Mesodermal cell (in vitro differentiated cells): Measurements from ENCODE around the gene UBE2L3.
"Not testable (repeated sequence)": the region's sequence is repeated elsewhere in the genome, so short reads cannot be mapped to it uniquely, and the experiment has no call there.

Experiments used
- H3K27ac ChIP-seq: 2 replicates; pipeline ENCODE4 v1.7.0; 2013; ENCODE audit warnings: mild to moderate bottlenecking, low read depth, low read length, moderate library complexity; ENCODE audit not compliant: severe bottlenecking
- H3K36me3 ChIP-seq: 2 replicates; pipeline ENCODE4 v1.7.1; 2013; ENCODE audit warnings: mild to moderate bottlenecking, low read length, moderate library complexity; ENCODE audit not compliant: control insufficient read depth, insufficient read depth
- H3K4me1 ChIP-seq: one replicate; pipeline ENCODE4 v1.7.1; 2013; ENCODE audit warnings: mild to moderate bottlenecking, low read length; ENCODE audit not compliant: insufficient read depth, control insufficient read depth, poor library complexity, severe bottlenecking
- H3K4me3 ChIP-seq: 2 replicates; pipeline ENCODE4 v1.7.0; 2013; ENCODE audit warnings: low read length, control low read depth, mild to moderate bottlenecking; ENCODE audit not compliant: insufficient read depth, poor library complexity, severe bottlenecking; ENCODE audit errors: extremely low read depth
- H3K9me3 ChIP-seq: 2 replicates; pipeline ENCODE4 v1.7.1; 2013; ENCODE audit warnings: mild to moderate bottlenecking, low read length, moderate library complexity; ENCODE audit not compliant: control insufficient read depth
- WGBS, 2 experiments: methylation state at CpG; one replicate each; pipeline ENCODE4 v1.1.5; 2013; ENCODE audit warnings: missing lambda C conversion rate in 2 of 2; ENCODE audit not compliant: insufficient coverage in 2 of 2; 5-methylcytosine and 5-hydroxymethylcytosine counted together

UBE2L3 gene

DNA sequence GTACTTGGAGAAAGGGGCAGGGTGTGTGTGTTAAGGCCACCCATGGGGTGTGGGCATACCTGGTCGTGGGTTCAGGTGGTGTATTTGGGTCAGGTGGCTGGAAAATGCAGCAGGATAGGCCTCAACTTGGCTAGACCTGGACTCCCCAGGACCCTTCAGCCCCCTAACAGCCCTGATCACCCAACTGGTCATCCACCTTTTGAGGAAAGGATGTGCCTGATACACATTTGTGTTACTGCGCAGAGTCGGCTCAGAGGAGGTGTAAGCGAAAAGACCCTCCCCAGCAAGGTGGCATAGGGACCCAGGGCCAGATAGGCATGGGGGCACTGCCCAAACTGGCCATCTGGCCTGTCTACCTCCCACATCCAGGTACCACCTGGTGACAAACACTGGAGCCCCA, 16.2 kb upstream of the UBE2L3 start, which contains the start of gene RIMBP3C:
RIMBP3C (minus strand) TSS at position 101 of the 400 bp plus-strand sequence. CDS start 485 bp downstream, outside the sequence.
- H3K36me3 ChIP-seq, H3K27ac ChIP-seq, H3K4me3 ChIP-seq, H3K4me1 ChIP-seq, H3K9me3 ChIP-seq: not testable (repeated sequence)
- WGBS, 2 experiments, result no CpG with 5 or more reads among the region's 4 CpGs

DNA sequence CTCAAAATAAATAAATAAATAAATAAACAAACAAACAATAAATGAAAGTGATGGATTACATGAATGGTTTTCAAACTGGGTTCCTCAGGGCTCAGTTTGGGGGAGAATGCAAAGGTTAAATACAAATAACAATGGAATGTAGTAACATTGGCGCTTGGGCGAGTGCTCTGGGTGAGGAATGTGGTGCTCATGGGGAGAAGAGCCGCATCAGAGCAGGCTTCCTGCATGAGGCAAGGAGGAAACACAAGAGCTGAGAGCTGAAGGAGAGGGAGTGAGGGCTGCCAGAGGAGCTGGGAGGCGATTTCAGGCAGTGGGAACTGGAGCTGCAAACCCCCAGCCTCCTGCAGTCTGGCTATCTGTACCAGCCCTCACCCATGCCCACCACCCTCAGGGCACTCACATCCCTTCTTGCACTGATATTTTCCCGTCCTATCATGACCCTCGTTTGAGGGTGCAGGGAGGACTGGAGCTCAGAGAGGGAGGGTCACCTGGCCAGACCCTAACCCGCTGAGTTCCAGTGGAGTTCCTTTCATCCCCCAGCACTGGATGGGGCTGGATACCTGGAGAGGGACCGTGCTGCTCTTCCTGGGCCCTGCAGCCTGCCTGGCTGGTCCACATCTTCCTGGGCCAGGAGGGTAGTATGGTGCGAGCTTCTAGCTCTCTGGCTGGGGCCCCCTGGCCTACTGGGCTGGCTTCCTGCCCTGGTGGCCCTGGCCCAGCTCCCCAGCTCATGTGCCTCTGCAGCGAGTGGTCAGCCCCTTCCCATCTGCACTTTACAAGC, 8.0 kb upstream of the UBE2L3 start:
- H3K9me3 ChIP-seq, H3K4me3 ChIP-seq, H3K27ac ChIP-seq, H3K36me3 ChIP-seq, H3K4me1 ChIP-seq: not testable (repeated sequence)
- 50% methylated on average over 1 of the region's 10 CpGs; no CpG with 5 or more reads in 1 of the 2 experiments for WGBS, 2 experiments

DNA sequence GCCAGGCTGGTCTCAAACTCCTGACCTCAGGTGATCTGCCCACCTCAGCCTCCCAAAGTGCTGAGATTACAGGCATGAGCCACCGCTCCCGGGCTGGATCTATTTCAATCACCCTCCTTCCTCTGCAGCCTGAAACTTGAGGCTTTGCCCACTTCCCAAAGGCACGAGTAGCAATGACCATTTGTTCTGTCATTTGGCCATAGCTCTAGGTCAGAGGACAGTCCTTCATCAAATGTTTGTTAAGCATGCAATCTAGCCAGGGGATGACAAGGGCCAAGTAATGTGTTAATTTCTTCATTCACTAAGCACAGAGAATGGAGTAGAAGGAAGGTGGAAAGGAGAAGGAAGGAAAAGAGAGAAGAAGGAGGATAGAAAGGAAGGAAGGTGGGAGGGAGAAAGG, 6.9 kb upstream of the UBE2L3 start:
- not testable (repeated sequence) for H3K36me3 ChIP-seq, H3K4me3 ChIP-seq, H3K9me3 ChIP-seq, H3K4me1 ChIP-seq, H3K27ac ChIP-seq
- WGBS, 2 experiments, result no CpG with 5 or more reads among the region's 3 CpGs

DNA sequence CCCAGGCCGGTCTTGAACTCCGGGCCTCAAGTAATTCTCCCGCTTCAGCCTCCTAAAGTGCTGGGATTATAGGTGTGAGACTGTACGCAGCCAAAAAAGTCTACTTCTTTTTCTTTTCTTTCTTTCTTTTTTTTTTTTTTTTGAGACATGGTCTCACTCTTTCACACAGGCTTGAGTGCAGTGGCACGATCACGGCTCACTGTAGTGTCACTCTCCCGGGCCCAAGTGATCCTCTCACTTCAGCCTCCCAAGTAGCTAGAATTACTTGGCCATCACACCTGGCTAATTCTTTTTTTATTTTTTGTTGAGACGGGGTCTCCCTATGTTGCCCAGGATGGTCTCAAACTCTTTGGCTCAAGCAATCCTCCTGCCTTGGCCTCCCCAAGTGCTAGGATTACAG, 3.6 kb upstream of the UBE2L3 start:
- Histone ChIP-seq H3K4me1 (peaks cover under 1% of the 10 kb centered on the region), H3K9me3 (no peaks in the 10 kb centered on the region), H3K27ac (no peak overlapping the region), H3K36me3 (no peaks in the 10 kb centered on the region), H3K4me3 (no peak overlapping the region)
- 89 to 96% methylated on average over 5 to 7 of the region's 8 CpGs for WGBS, 2 experiments

DNA sequence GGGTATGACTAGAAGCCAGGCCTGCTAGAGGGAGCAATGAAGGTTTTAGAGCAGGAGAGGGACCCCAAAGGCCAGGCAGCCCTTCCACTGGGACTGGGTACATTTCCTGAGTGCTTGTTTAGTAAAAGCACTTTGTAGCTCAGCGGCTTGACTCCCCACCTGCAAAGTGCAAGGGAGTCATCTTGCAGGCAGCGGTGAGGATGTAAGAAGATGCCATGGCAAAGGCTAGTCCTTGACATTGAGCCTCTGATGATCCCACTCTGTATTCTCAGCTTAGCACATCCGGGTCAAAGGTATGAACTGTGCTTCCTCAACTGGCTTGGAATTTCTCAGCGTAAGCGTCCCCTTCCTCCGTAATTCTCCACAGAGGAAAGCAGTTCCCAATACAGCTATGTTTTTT, 3.1 kb upstream of the UBE2L3 start:
- WGBS, 2 experiments, result 93 to 98% methylated on average over 6 of the region's 6 CpGs
- Histone ChIP-seq H3K36me3 (peaks cover 1% of the 10 kb centered on the region), H3K4me1 (peaks cover 6% of the 10 kb centered on the region), H3K27ac (no peak overlapping the region), H3K9me3 (no peaks in the 10 kb centered on the region), H3K4me3 (no peak overlapping the region)

DNA sequence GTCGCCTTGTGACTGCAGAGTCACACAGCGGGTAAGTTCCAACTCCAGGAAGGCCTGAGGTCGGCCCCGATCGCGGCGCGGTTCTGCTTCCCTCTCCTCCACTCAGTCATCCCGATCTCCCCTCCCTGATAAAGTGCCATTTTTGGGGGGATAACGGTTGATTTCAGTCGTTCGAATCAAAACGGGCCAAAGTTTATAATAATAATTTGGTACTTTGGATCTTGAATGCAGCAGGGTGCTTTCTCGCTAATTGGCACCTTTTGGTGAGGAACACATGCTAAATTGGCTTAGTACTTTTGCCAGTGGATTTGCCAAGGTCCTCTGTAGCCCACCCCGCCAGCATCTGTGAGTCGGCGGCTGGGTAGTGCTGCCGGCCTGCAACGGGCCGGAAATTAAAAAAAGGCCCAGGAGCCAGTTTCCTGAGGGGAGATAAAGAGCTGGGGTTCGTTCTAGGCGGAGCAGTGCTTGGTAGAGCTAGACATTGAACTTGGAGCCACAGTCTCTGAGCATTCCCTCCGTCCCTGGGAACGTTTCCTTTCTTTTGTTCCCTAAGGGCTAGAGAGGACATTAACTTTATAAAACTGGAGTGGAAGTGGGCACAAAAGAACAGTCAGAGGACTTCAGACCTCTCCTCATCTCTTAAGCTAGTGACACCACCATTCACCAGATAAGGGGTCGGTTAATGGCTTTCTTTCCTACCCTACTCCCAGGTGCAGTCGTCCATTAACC, 997 bp downstream of the UBE2L3 start:
- H3K4me3 ChIP-seq, result peak overlapping the region; percentile 93
- WGBS, 2 experiments, result 2% methylated on average over 15 to 20 of the region's 26 CpGs
- peaks cover 18% of the 10 kb centered on the region for H3K4me1 ChIP-seq
- H3K36me3 ChIP-seq, result peaks cover 40% of the 10 kb centered on the region
- peak overlapping the region; percentile 82 for H3K27ac ChIP-seq
- H3K9me3 ChIP-seq, result no peaks in the 10 kb centered on the region

DNA sequence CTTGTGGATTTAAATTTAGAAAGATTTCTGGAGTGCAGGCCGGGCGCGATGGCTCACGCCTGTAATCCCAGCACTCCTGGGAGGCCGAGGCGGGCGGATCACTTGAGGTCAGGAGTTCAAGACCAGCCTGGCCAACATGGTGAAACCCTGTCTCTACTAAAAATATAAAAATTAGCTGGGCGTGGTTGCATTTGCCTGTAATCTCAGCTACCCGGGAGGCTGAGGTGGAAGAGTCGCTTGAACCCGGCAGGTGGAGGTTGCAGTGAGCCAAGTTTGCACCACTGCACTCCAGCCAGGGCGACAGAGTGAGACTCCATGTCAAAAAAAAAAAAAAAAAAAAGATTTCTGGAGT, 1.5 kb downstream of the UBE2L3 start:
- not testable (repeated sequence) for H3K9me3 ChIP-seq
- Histone ChIP-seq H3K36me3 (peaks cover 40% of the 10 kb centered on the region), H3K4me3 (peak overlapping the region; percentile 93), H3K27ac (peak overlapping the region; percentile 82), H3K4me1 (peaks cover 18% of the 10 kb centered on the region)
- 64% methylated on average over 10 to 11 of the region's 12 CpGs for WGBS, 2 experiments

DNA sequence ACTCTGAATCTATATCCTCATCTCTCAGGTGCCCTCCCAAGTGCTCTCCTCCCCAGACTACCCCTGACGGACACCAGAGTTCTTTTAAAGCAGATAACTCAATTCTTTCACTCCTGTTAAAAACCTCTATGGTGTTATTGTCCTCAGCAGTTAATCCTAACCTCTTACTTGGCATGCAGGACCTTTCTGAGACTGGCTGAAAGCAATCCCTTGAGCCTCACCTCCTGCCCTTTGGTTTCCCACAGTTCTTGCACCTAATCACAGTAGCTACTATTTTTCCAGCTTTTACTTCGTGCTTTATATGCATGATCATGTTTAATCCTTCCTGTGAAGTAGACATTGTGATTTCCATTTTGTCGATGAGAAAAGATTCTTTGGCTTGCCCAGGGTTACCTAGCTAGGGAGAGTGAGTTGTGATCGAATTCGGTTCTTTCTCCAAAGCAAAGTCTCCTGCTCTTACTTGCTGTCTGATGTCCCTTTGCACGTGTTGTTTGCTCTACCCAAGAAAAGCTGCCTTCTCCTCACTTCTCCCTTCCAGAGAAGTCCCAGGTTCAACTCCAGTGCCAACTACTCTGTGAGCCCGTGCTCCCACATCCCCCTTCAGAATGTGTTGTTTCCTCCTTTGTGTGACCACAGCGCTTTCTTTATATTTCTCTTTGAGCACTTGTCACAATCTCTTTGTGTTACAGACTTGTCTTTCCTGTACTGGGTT, 2.1 kb downstream of the UBE2L3 start:
- Histone ChIP-seq H3K4me3 (peak overlapping the region; percentile 93), H3K36me3 (peaks cover 40% of the 10 kb centered on the region), H3K27ac (no peak overlapping the region), H3K4me1 (peaks cover 18% of the 10 kb centered on the region), H3K9me3 (no peaks in the 10 kb centered on the region)
- WGBS, 2 experiments, result 75 to 79% methylated on average over 7 to 8 of the region's 8 CpGs

DNA sequence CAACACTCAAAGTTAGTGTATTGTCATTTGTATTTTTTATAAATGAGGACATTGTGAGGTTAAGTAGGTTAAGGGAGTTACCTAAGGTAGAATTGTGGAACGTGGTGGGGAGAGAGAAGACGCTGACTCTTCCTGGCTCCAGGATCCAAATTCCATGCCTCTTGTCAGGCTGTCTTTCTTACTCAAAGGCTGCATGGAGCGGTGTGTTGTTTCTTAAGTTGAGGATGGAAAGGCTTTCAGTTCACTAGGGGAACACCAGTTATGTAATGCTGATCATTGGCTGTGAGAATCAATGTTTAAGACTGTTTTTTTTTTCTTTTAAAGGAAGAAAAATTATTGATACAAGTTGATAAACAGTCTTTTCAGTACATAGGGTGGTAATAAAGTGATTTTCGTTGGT, 2.9 kb downstream of the UBE2L3 start:
- Histone ChIP-seq H3K36me3 (peaks cover 40% of the 10 kb centered on the region), H3K4me1 (peaks cover 18% of the 10 kb centered on the region), H3K4me3 (no peak overlapping the region), H3K9me3 (no peaks in the 10 kb centered on the region), H3K27ac (no peak overlapping the region)
- WGBS, 2 experiments, result 69 to 76% methylated on average over 2 to 3 of the region's 4 CpGs

DNA sequence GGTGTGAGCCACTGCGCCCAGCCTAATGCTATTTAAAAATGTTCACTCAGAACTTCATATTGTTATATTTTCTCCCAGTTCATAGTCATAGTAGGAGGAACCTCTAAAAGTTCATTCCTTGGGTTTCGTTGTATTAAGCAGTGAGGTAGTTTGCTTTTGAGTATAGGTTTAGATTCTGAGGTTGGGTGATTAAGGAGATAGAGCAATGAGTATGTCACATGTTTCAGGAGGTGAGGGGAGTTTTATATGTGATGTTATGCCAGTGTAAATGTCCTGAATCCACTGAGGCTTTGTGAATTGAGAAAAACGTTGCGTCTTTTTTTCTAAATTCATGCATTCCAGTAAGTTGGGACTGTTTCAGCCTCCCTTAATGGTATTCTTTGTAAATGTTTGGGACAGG, 4.2 kb downstream of the UBE2L3 start:
- 93 to 96% methylated on average over 3 of the region's 4 CpGs for WGBS, 2 experiments
- Histone ChIP-seq H3K27ac (no peak overlapping the region), H3K36me3 (peaks cover 40% of the 10 kb centered on the region), H3K4me1 (peaks cover 18% of the 10 kb centered on the region), H3K9me3 (no peaks in the 10 kb centered on the region), H3K4me3 (no peak overlapping the region)
